GM23338 (cell line): Measurements from ENCODE around the gene CD244. TPM values are rescaled to one million over a fixed set of nuclear protein-coding genes. Genes with fewer than 3 reads are reported as not detected.

ENCODE experiments used
- ATAC-seq: fragments of 200-7000 bp; cut with Tn5 transposase; 3 replicates; pipeline ENCODE4 v1.9.1; 2020
- DNase-seq: peaks from one replicate; pipeline ENCODE4 v3.0.0-alpha.2; 2015; ENCODE audit warnings: low spot score
- H2AFZ ChIP-seq: fragments of 200-600 bp; sonication (generic); 2 replicates; pipeline ENCODE4 v1.8.0; 2016; ENCODE audit warnings: antibody characterized with exemption, mild to moderate bottlenecking, moderate library complexity
- H3F3A ChIP-seq: fragments of 200-600 bp; sonication (generic); replicated peaks from 2 replicates; pipeline ENCODE4 v1.8.0; 2017; ENCODE audit warnings: antibody characterized with exemption, mixed run types, low read depth
- H3K27ac ChIP-seq: fragments of 200-600 bp; sonication (generic); 2 replicates; pipeline ENCODE4 v1.6.1; 2016; ENCODE audit warnings: low read depth
- H3K27me3 ChIP-seq: fragments of 200-600 bp; sonication (generic); 2 replicates; pipeline ENCODE4 v1.8.0; 2016; ENCODE audit warnings: mild to moderate bottlenecking, mixed run types, moderate library complexity; ENCODE audit not compliant: insufficient read depth
- H3K36me3 ChIP-seq: fragments of 200-600 bp; sonication (generic); 2 replicates; pipeline ENCODE4 v1.8.0; 2016; ENCODE audit warnings: mild to moderate bottlenecking; ENCODE audit not compliant: insufficient read depth
- H3K4me1 ChIP-seq: fragments of 200-600 bp; sonication (generic); 2 replicates; pipeline ENCODE4 v1.8.0; 2016; ENCODE audit warnings: mild to moderate bottlenecking, moderate library complexity; ENCODE audit not compliant: insufficient read depth
- H3K4me2 ChIP-seq: fragments of 200-600 bp; sonication (generic); 2 replicates; pipeline ENCODE4 v1.7.1; 2017; ENCODE audit warnings: mixed run types
- H3K4me3 ChIP-seq: fragments of 200-600 bp; sonication (generic); 2 replicates; pipeline ENCODE4 v1.6.1; 2016; ENCODE audit warnings: mixed run types
- H3K79me2 ChIP-seq: fragments of 200-600 bp; sonication (generic); replicated peaks from 2 replicates; pipeline ENCODE4 v1.8.0; 2017; ENCODE audit warnings: mild to moderate bottlenecking; ENCODE audit not compliant: insufficient read depth
- H3K9me2 ChIP-seq: fragments of 200-600 bp; sonication (generic); 2 replicates; pipeline ENCODE4 v1.8.0; 2017; ENCODE audit not compliant: insufficient read depth
- H4K20me1 ChIP-seq: fragments of 200-600 bp; sonication (generic); replicated peaks from 2 replicates; pipeline ENCODE4 v1.8.0; 2017; ENCODE audit warnings: mild to moderate bottlenecking; ENCODE audit not compliant: insufficient read depth
- H3K27ac Mint-ChIP-seq: 2 replicates; pipeline ENCODE4 v1.8.0; 2020; ENCODE audit warnings: inconsistent platforms, mild to moderate bottlenecking, moderate library complexity, mixed read lengths
- H3K27me3 Mint-ChIP-seq: 3 replicates; pipeline ENCODE4 v1.8.0; 2022; ENCODE audit warnings: low read depth, mild to moderate bottlenecking, moderate library complexity, mixed read lengths, inconsistent platforms; ENCODE audit not compliant: insufficient read depth, poor library complexity
- H3K36me3 Mint-ChIP-seq: 3 replicates; pipeline ENCODE4 v1.8.0; 2021; ENCODE audit warnings: low read depth, mild to moderate bottlenecking, inconsistent platforms, moderate library complexity, mixed read lengths
- H3K4me1 Mint-ChIP-seq: 3 replicates; pipeline ENCODE4 v1.8.0; 2020; ENCODE audit warnings: mild to moderate bottlenecking, inconsistent platforms, mixed read lengths
- H3K4me3 Mint-ChIP-seq: 3 replicates; pipeline ENCODE4 v1.8.0; 2021; ENCODE audit warnings: moderate library complexity, mild to moderate bottlenecking, inconsistent platforms, mixed read lengths
- H3K9me3 Mint-ChIP-seq: 3 replicates; pipeline ENCODE4 v1.8.0; 2020; ENCODE audit warnings: moderate library complexity, mild to moderate bottlenecking, inconsistent platforms, mixed read lengths
- CREB1 ChIP-seq: fragments of 250-450 bp; sonication (Bioruptor Pico); IDR thresholded peaks from 2 replicates; pipeline ENCODE4 v1.5.0; 2020; ENCODE audit warnings: low read depth, mild to moderate bottlenecking, moderate library complexity
- CTCF ChIP-seq, 2 experiments: fragments of 200-600 bp in 1 of 2; sonication (generic) in 1 of 2; conservative IDR thresholded peaks; 2 replicates each; pipeline versions ENCODE4 v1.5.1 to v1.6.1; 2016 to 2017; ENCODE audit warnings: antibody characterized with exemption in 2 of 2, low read depth in 2 of 2, mild to moderate bottlenecking in 2 of 2, moderate library complexity in 1 of 2
- ETS1 ChIP-seq: IDR thresholded peaks from 2 replicates; pipeline ENCODE4 v1.6.1; 2016; ENCODE audit warnings: antibody characterized with exemption
- EZH2 ChIP-seq: fragments of 200-600 bp; sonication (generic); IDR thresholded peaks from one replicate; pipeline ENCODE4 v1.8.0; 2017; ENCODE audit warnings: antibody characterized with exemption, mild to moderate bottlenecking, low read depth; ENCODE audit not compliant: unreplicated experiment
- EZH2phosphoT487 ChIP-seq: fragments of 200-600 bp; sonication (generic); IDR thresholded peaks from one replicate; pipeline ENCODE4 v1.8.1; 2018; ENCODE audit warnings: antibody characterized with exemption; ENCODE audit not compliant: unreplicated experiment
- JUNB ChIP-seq: IDR thresholded peaks from one replicate; pipeline ENCODE4 v1.6.1; 2016; ENCODE audit warnings: antibody characterized with exemption; ENCODE audit not compliant: unreplicated experiment
- NANOG ChIP-seq: IDR thresholded peaks from 2 replicates; pipeline ENCODE4 v1.6.1; 2016; ENCODE audit warnings: antibody characterized with exemption, borderline replicate concordance
- POLR2AphosphoS5 ChIP-seq: IDR thresholded peaks from 2 replicates; pipeline ENCODE4 v1.6.1; 2016; ENCODE audit warnings: antibody characterized with exemption, low read depth
- REST ChIP-seq: IDR thresholded peaks from one replicate; pipeline ENCODE4 v1.6.1; 2018; ENCODE audit warnings: antibody characterized with exemption; ENCODE audit not compliant: unreplicated experiment
- ZNF114 ChIP-seq: fragments of 250-450 bp; sonication (Bioruptor Pico); IDR thresholded peaks from 2 replicates; pipeline ENCODE4 v1.5.0; 2020; ENCODE audit warnings: mild to moderate bottlenecking, moderate library complexity
- polyA plus RNA-seq: library from polyadenylated mRNA; unstranded; fragments of >200 nt; fragmentation: Nextera tagmentation; extraction: Ambion mirVana; gene quantifications from 2 replicates; pipeline ENCODE4 v1.2.1, GENCODE V29; 2016
- total RNA-seq: library from RNA; depleted of rRNA; stranded (reverse); fragments of >200 nt; shearing (Covaris generic); gene quantifications from 2 replicates; pipeline ENCODE4 v1.2.3, GENCODE V29; 2014

Gene CD244
- total and polyA plus RNA-seq, 2 experiments from 2014 or later: not detected

- Histone ChIP-seq H3K27ac (no peak overlapping the region), H3K4me3 (no peak overlapping the region), H3K27me3 (no peaks in the 10 kb centered on the region), H3K79me2 (no peaks in the 10 kb centered on the region), H2AFZ (no peak overlapping the region), H3K4me2 (no peak overlapping the region), H3K9me2 (peaks cover 7% of the 10 kb centered on the region), H3F3A (no peaks in the 10 kb centered on the region), H4K20me1 (no peaks in the 10 kb centered on the region), H3K4me1 (0 out of 2 replicates have a peak, but pooled peaks cover 6% of the 10 kb centered on the region), H3K36me3 (no peaks in the 10 kb centered on the region)
- ATAC-seq (no peak), DNase-seq (no peak)
- Mint-ChIP-seq H3K4me3 (no peak overlapping the region), H3K4me1 (peaks cover 12% of the 10 kb centered on the region; the same call in 2 of the 3 replicates), H3K27ac (no peak overlapping the region), H3K27me3 (peaks cover 1% of the 10 kb centered on the region), H3K36me3 (no peaks in the 10 kb centered on the region), H3K9me3 (no peaks in the 10 kb centered on the region)
- TF ChIP-seq EZH2phosphoT487 (no peak), ZNF114 (CRISPR knock-in tag) (no peak), JUNB (no peak), CREB1 (CRISPR knock-in tag) (no peak), ETS1 (no peak)
Observed at GRCh38 chr1:160874935-160875334, 12.2 kb upstream of the CD244 start.

- H3K27me3 ChIP-seq: no peaks in the 10 kb centered on the region
- no peak overlapping the region for H3K27ac ChIP-seq
- Mint-ChIP-seq H3K27ac (no peak overlapping the region), H3K27me3 (no peaks in the 10 kb centered on the region), H3K4me1 (peaks cover 7% of the 10 kb centered on the region; the same call in 2 of the 3 replicates), H3K9me3 (no peaks in the 10 kb centered on the region), H3K36me3 (no peaks in the 10 kb centered on the region), H3K4me3 (no peak overlapping the region)
- no peaks in the 10 kb centered on the region; the same call in 1 of the 2 replicates for H3K9me2 ChIP-seq
- H3K4me2 ChIP-seq: no peak overlapping the region
- no peaks in the 10 kb centered on the region for H4K20me1 ChIP-seq
- no peak overlapping the region for H3K4me3 ChIP-seq
- H3K36me3 ChIP-seq: no peaks in the 10 kb centered on the region
- DNase-seq: no peak
- H2AFZ ChIP-seq: peak overlapping the region; percentile 43; the same call in 1 of the 2 replicates
- H3F3A ChIP-seq: no peaks in the 10 kb centered on the region
- no peaks in the 10 kb centered on the region for H3K79me2 ChIP-seq
- no peak for ATAC-seq
- 0 out of 2 replicates have a peak, but pooled peaks cover 6% of the 10 kb centered on the region for H3K4me1 ChIP-seq
- TF ChIP-seq NANOG (no peak), EZH2 (no peak), REST (no peak), JUNB (no peak), EZH2phosphoT487 (no peak), CTCF (conservative IDR thresholded peaks at IDR 0.05; ENCODE audit: low read depth in 2 of 2) (no peak), POLR2AphosphoS5 (no peak), CREB1 (CRISPR knock-in tag) (no peak)
Observed at GRCh38 chr1:160868141-160868540, 5.5 kb upstream of the CD244 start.
